NOMO-1 treated with DMSO at 0.1 percent for 48 hours (cell line): ENCODE results near the gene RAX.
"Not testable (repeated sequence)": the region's sequence is repeated elsewhere in the genome, so short reads cannot be mapped to it uniquely, and the experiment has no call there.

Source experiments
- DNase-seq: peaks from one replicate; lab custom pipeline; 2025; ENCODE audit not compliant: unreplicated experiment; lab: John Stamatoyannopoulos, UW

The RAX gene

DNA sequence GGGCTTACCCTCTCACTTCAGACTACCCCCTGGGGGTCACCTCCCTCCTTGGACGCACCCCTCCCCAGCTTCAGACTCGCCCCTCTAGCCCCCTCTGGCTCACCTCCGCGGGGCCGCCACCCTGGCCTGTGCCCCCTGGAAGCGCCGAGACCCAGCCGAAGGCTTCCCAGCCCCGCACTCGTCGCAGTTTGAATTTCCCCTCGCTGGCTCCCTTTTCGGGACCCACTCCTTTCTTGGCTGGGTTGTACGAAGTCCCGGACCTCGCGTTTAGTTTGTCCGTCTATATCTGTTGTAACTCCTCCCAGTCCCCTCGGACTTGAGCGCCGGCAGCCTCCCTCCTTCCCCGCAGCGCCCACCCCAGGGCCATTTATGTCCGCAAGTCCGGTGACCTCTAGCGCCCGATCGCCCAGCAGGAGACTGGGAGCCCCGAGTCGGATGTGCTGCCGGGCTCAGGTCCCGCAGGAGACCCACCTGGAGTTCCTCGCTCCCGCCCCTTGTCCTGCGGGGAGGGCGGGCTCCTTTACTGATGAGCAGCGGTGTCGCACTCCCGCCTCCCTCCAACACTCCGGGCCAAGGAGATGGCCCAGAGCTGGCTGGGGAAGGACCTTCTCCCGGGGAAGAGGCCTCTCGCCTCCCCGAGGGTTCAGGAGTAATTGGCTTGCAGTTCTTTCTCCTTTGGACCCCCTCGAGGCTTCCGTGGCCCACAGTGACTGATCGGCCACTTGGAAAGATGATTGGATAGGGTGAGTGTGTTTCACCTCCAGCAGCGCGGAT lies 692 bp upstream of the RAX start:
- no peak for DNase-seq

DNA sequence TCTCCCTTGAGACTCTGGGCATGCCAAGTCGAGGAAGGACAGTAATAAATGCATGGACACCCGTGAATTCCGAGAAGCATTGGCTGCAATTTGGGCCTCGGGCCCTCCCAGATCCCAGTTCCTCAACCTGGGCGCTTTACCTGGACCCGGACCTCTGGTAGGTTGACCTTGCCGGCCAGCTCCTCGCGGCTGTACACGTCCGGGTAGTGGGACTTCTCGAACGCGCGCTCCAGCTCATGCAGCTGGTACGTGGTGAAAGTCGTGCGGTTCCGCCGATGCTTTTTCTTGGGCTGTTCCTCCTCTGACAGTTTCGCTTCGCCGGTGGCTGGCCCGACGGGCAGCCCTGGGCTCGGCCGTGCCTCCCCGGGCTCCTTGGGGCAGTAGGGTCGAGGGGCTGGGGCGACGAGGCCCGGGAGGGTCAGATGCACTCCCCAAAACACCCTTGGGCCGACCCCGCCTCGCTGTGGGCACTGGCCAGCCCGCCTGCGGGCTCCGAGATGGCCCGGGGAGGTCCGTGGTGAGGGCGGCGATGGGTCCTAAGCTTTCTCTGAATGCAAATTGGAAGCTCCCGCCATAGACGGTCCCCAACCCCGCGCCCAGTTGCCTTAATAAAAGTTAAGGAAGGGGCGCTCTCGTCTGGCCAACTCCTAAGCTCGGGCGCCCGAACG lies 899 bp downstream of the RAX start:
- DNase-seq: peak; percentile 16

DNA sequence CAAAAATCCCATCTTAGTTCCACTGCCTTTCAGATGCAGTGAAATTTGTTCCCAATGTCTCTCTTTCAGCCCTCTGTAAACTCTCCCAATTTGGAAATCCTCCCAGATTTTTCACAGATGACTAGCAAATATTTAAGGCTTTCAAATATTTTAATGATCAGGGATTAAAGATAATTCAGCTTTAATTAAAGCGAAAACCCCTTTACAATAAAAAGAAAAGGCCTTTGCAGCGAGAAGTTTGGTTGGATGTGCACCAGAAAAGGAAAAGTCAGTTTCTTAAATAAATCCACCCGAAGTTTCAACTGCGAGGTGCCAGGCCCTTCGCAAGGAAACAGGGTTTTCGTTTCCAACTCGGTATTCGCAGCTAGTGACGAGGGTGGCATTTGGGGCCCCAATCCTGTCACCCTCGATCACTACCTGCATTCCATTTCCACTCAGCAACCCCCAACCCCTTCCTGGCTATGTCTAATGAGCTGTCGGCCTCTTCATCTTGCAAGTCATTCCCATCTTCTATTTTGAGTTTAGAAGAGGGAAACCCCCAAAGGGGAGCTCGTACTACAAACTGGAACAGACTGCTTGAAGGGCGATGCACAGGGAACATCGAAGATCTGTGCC lies 1.5 kb downstream of the RAX start:
- no peak for DNase-seq

DNA sequence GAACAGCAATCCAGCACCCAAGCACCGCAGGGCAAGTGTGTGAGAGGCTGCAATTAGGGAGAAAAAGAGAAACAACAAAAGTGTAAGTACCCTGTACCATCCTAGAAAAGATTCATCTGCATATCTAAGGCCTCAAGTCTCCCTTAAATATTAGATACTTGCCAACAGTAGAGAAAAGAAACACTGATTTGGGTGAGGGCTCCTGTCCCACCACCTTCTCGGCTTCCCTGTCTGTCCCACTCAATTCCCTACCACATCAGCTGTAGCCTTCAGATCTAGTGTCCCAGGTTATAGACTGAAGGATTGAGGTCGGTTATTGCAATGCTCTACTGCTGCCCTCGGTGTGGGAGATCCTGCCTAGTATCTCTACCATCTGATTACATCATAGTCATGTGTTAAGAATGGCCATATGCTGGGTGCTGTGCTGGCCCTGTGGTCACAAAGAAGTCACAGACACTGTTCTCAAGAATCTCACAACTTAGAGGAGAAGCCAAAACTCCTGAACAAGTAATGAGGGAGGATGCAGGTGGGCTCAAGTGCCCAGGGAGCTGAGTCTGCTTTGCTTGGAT lies 2.5 kb downstream of the RAX start:
- DNase-seq: no peak

DNA sequence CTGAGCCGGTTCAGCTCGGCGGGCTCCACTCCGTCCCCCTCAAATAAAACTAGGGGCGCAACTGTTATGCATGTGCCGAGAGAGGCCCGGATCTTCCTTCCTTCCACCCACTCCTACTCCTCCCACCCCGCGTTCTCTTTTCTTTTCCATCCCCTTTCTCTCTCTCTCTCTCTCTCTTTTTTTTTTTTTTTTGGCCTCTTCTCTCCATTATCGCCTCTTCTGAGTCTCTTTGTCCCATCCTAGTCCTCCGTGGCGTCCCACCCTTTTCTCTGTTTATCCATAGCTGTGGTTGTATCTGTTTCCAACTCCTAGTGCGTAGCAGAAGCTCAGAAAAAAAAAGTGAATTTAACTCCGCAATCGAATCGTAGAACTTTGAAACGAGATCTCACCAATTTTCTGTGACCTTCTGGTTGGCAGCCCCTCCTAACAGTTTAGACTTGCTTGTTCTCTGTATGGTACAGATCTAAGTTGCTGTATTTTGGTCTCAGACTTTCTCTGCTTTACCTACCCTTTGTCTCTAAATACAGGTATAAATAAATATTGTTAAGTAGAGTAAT lies 3.6 kb downstream of the RAX start:
- DNase-seq: no peak

DNA sequence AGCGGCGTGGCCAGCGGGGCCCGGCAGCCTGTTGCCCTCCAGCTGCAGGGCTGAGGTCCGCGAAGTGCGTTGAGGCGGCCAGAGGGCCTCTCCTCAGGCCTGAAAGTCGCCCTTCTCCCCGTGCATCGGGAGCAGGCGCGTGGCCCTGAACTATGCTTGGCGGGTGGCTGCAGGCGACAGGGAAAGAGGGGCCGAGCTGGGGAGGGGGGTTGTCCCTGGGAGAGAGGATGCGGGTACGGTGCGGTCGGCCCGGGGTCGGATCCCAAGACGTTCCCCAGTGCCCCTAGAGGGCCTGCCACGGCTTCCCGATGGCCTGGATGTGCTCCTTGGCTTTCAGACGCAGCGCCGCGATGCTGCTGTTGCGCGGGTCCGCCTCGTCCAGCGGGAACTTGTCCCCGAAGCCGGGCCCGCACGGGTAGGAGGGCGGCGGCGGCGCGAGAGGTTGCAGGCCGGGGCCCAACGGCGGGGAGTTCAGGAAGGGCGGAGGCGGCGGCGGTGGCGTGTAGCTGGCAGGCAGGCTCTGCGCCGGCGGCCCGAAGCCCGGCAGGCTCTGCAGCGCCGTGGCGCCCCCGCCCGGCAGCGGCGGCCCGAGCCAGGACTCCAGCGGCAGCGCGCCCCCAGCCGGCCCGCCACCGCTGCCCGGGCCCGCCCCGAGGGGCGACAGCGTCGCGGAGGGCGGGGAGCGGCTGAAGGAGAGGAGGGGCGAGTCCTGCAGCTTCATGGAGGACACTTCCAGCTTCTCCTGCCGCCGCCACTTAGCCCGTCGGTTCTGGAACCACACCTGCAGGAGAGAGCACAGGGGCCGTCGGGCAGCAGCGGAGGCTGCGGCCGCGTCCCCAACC lies 4.3 kb downstream of the RAX start:
- peak; percentile 36 for DNase-seq

DNA sequence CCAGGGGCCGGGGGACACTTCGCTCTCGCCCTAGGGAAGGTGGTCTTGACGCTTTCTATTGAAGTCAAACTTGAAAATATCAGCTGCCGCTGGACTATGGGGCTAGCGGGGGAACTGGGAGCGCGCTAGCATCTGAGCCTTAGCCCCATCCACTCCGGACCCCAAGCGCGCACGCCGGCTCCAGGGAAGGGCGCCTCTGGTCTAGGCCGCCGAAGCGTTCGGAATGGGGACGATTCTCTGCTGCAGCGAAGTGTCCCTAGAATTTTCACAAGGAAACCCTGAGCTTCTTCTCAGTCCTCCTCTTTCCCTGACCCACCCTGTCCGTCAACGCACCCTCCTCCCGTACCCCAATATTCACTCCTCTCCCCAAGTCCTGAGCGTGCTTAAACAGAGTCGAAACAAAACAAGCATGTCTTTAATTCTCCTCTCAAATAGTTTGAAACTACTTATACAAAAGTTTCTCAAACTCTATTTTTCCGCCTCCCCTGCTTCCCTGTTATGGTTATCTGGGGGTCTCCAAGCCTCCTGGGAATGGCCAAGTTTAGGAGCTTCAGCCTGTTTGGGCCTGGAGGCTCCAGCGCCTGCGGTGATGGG lies 5.0 kb downstream of the RAX start:
- no peak for DNase-seq

DNA sequence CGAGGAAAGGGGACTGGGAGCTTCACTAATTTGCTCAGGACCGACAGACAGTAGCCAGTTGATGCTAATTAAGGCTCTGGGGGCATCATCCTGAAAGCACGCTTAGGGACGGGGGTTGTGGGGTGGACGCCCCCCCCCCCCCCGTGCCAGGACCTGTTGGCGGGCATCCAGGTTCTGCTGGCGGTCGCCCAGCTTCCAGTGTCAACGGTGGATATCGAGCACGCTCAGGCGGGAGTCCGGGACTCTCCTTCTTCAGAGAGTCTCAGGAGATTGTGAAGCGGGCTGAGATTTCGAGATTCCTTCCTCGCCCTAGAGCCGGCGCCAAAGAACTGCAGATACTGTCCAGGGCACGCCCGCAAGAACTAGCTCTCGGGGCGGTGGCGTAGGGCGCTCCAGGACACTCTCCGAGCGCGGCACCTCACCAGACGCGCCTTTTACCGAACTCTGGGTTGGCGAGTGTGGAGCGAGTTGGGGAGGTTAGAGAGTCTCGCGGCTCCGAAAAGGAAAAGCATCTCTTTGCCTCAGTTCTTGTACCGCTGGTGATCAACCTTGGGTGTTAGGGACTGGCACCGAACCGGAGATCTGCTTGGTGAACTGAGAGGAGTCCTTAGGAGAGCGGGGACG lies 5.6 kb downstream of the RAX start:
- no peak for DNase-seq

DNA sequence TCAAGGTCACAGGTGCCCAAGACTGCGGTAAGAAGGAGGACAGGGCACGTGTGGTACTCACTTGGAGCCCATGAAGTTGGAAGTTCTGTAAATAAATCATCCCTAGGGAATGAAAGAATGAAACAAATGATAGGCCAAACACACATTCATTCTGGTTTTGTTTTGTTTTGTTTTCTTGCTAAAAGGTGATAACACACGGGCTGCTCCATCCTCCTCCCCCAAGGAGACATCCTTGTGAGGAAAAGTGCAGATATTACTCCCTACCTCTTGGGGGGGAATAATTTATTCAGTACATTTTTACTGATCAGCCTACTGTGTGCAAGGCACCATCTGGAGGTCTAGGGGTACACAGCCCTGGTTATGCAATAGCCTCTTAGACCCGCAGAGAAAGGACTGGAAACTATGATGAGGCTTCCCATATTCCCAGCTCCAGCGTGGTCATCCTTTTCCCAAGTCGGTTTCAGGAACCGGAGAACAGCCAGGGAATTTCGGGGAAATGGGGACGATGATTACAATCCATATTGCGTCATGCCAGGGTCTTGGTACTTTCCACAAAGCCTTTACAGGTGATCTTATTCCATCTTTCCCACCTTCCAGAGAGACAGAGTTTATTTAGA lies 6.3 kb downstream of the RAX start:
- DNase-seq: no peak

DNA sequence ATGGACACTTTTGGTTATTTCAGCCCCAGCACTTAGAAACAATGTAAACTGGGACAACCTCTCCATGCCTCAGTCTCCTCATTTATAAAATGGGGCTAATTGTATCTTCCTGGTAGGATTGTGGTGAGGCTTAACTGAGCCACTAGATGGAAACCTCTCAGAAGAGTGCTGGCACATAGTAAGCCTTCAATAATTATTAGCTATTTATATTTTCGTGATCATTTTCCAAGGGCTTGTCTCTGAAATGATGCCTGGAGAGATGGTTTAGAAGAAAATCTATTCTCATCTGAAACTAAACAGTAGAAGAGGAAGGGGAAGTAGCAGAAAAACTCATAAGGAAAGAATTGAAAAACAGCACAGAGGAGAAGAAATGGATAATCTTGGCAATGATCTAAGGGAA lies 6.8 kb downstream of the RAX start:
- no peak for DNase-seq

DNA sequence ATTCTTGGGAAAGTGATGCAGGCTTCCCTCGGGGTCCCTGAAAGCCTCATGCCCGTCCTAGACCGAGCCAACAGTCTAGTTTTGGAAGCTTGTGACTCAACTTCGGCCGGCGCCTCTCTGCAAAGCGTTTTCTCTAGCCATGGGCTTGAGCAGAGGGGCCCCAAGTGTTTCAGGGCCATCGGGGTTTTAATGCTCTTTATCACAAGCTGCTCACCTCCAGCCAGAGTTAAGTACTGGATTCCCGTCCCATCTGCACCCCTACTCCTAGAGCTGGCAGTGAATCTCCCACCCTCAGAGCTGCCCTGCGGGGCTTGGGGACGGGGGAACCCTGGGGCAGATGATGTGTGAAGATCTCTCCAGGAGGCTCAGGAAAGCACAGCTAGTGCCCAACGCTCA lies 7.3 kb downstream of the RAX start:
- no peak for DNase-seq

DNA sequence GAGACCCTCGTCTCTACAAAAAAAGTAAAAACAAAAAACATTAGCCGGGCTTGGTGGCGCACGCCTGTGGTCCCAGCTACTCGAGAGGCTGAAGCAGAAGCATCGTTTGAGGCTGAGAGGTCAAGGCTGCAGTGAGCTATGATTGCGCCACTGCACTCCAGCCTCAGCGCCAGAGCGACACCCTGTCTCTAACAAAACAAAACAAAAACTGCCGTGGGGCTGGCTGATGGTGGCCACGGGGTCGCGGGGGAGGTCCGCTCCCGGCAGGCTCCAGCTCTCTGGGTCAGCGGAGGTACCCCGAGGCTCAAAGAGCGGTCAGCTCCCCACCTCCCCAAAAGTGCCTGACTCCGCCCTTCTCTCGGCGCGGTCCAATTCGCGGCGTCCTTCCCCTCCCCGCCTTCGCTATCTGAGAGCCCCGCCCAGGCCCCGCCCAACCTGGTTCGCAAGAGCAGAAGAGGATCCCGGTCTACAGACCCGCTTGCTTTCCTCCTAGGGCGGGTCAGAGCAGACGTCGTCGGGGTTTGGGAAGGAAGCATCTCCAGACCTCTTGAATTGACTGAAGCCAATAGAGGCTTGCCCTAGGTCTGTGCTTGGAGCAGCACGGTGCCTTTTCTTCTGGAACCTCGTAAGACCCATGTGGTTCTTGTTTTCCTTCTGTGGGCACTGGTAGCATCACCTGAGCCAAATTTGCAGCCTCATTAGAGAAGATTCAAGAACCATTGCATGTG lies 7.8 kb downstream of the RAX start:
- no peak for DNase-seq

DNA sequence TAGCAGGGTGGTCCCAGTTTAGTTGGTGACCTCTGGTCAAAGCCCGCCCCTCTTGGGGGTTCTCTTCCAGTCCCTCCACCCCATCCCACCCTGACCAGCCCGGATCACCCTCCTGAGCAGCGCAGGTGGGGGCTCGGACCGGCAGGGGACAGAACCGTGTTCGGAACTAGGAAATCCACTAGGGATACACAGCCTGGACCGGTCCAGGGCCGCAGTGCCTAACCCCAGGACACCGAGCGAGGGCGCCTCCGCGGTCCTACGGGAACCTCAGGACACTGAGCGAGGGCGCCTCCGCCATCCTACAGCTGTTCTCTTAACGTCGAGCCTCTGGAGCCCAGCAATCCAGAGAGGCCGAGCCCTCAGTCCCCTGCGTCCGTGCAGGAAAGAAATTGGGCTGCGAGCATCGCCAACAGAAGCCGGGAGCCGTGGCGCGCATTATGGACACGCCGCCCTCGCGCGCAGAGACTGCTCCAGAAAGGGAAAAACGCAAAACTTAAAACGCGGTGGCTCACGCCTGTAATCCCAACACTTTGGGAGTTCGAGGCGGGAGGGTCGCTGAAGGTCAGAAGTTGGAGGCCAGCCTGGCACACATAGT lies 8.5 kb downstream of the RAX start:
- no peak for DNase-seq

DNA sequence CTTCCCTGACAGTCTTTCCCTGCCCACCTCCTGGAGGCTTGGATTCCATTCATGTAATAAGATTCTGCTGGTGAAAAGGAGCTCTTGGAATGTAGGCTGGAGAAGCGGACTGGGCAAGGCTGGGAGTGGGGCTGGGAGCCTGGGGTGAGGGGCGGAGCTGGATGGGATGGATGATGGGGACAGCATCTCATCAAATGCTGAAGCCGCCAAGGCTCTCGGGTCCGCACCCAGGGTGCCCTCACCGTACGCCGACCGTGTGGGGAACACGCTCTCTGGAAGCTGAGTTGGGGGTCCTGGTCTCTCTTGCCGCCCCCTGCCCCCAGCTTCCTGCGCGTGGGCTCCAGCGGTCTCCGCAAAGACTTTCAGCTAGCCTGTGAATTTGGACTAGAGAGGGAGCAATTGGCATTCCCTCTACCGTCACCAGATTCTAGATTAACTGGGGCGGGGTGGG lies 9.1 kb downstream of the RAX start:
- DNase-seq: no peak

DNA sequence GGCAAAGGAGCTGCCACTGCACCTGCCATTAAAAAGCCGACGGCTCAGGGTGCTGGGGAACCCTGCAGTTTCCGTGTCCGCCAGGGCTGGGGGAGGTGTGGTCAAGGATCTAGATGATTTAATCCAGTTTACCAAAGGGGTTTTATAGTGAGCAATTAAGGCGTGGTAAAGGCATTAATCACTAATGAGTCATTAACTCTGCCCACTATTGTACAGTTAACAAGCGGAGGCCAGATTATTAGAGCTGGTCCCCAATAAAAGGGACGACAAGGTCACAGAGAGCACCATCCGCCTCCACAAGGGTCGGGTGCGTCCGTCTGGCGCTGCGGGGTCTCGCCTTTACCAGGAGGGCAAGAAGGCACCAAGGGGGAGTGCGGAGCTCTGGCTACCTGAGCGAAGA lies 9.6 kb downstream of the RAX start:
- no peak for DNase-seq

DNA sequence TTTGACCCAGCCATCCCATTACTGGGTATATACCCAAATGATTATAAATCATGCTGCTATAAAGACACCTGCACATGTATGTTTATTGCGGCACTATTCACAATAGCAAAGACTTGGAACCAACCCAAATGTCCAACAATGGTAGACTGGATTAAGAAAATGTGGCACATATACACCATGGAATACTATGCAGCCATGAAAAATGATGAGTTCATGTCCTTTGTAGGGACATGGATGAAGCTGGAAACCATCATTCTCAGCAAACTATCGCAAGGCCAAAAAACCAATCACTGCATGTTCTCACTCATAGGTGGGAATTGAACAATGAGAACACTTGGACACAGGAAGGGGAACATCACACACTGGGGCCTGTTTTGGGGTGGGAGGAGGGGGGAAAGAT lies 11.0 kb downstream of the RAX start:
- not testable (repeated sequence) for DNase-seq

DNA sequence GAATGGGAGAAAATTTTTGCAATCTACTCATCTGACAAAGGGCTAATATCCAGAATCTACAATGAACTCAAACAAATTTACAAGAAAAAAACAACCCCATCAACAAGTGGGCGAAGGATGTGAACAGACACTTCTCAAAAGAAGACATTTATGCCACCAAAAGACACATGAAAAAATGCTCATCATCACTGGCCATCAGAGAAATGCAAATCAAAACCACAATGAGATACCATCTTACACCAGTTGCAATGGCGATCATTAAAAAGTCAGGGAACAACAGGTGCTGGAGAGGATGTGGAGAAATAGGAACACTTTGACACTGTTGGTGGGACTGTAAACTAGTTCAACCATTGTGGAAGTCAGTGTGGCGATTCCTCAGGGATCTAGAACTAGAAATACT lies 11.4 kb downstream of the RAX start:
- DNase-seq: not testable (repeated sequence)

DNA sequence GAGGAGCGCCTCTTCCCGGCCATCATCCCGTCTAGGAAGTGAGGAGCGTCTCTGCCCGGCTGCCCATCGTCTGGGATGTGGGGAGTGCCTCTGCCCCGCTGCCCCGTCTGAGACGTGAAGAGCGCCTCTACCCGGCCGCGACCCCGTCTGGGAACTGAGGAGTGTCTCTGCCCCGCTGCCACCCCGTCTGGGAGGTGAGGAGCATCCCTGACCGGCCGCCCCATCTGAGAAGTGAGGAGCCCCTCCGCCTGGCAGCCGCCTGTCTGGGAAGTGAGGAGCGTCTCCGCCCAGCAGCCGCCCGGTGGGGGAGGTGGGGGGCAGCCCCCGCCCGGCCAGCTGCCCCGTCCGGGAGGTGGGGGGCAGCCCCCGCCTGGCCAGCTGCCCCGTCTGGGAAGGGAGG lies 17.8 kb downstream of the RAX start:
- not testable (repeated sequence) for DNase-seq
